ENCODE results near the gene FRMPD2. TPM values are rescaled to one million over a fixed set of nuclear protein-coding genes. Genes with fewer than 3 reads are reported as not detected.

Gene FRMPD2
- total RNA-seq, 5 donors from 2014 or later (not counting 1 experiment from before 2014, with no cell fraction given): 0.43 TPM; not detected in 4

DNA sequence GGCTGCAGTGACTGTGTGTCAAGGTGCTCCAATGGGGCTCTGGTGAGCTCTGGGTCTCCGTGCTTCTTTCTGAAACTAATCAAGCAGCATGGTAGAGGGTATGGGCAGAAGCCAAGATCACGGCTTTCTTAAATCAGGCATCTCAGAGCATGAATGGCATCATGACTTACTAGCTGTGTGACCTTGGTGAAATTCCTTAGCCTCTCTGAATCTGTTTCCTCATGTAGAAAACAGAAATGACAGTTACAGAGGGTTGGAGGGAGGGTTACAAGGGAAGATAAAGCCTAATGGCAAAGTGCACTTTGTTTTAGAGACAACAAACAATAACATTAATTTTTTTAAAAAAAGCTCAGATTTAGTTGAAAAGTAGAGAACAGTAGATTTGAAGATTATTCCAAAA lies 34.9 kb downstream of the FRMPD2 start:
- H3K4me1 Mint-ChIP-seq: no peaks in the 10 kb centered on the region
- H3K4me3 Mint-ChIP-seq: no peak overlapping the region
- no peaks in the 10 kb centered on the region for H3K36me3 ChIP-seq (ENCODE audit: control insufficient read depth in 2 of 2, extremely low read depth in 1 of 2, insufficient read depth in 1 of 2, low read length in 1 of 2)
- peaks cover 0 to 4% of the 10 kb centered on the region in 2 donors for H3K27me3 Mint-ChIP-seq
- H3K27ac ChIP-seq (ENCODE audit: low read length): no peak overlapping the region
- H3K27me3 ChIP-seq (replicated peaks in 1 of 2; ENCODE audit: control insufficient read depth in 2 of 2, extremely low read depth in 1 of 2, insufficient read depth in 2 of 2, low read length in 1 of 2): peaks cover 0 to 4% of the 10 kb centered on the region in 2 experiments
- no peaks in the 10 kb centered on the region for H3K4me1 ChIP-seq (ENCODE audit: control insufficient read depth in 1 of 2, extremely low read depth in 1 of 2, insufficient read depth in 2 of 2, low read length in 2 of 2)
- H3K4me3 ChIP-seq (ENCODE audit: control insufficient read depth in 1 of 2, extremely low read depth in 1 of 2, low read length in 1 of 2): no peak overlapping the region
- no peak for DNase-seq
- H3K36me3 Mint-ChIP-seq: no peaks in the 10 kb centered on the region
- no peaks in the 10 kb centered on the region for H3K9me3 Mint-ChIP-seq
- no peaks in the 10 kb centered on the region for H3K9me3 ChIP-seq
- WGBS (ENCODE audit: insufficient coverage): 40% methylated on average over 1 of the region's 2 CpGs
- CTCF ChIA-PET: no interaction called here
- no peak overlapping the region for H3K27ac Mint-ChIP-seq
- no peak for ATAC-seq (replicated peaks in 1 of 4)
- POLR2A ChIA-PET: no interaction called here

DNA sequence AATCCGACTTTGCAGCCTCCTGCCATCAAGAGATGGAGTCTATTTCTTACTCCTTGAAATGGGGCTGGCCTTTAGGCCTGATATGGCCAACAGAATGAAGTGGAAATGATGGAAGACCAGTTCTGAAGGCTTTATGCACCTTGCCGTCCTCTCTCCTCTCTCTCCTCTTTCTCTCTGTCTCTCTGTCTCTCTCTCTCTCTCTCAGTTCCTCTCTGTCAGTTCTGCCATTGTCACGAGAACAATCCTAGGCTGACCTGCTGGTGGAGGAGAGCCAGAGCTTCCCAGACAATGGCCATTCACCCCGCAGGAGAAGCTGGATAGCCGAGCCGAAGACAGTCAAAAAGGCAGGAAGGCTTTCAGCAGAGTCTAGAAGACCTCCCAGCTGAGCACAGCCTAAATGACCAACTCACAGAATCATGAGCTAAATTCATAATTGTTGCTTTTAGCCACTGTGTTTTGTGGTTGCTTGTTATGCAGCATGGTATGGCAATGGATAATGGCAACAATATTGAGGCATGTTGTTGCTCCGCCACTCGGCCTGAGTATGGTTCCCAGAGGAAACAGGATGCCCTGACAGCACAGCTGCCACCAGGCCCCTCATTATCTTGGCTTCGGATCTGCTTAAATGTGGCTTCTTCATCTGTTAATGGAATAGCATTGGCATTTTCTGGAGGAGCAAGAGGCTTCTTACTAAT lies 35.5 kb downstream of the FRMPD2 start:
- ChIA-PET CTCF (no interaction called here), POLR2A (no interaction called here)
- Mint-ChIP-seq H3K27me3 (peaks cover 0 to 4% of the 10 kb centered on the region in 2 donors), H3K4me1 (no peaks in the 10 kb centered on the region), H3K9me3 (no peaks in the 10 kb centered on the region), H3K4me3 (no peak overlapping the region), H3K27ac (no peak overlapping the region), H3K36me3 (no peaks in the 10 kb centered on the region)
- ATAC-seq (replicated peaks in 1 of 4) (no peak), DNase-seq (no peak)
- H3K27me3 ChIP-seq (replicated peaks in 1 of 2; ENCODE audit: control insufficient read depth in 2 of 2, extremely low read depth in 1 of 2, insufficient read depth in 2 of 2, low read length in 1 of 2): peaks cover 0 to 4% of the 10 kb centered on the region in 2 experiments
- WGBS (ENCODE audit: insufficient coverage): 83% methylated on average over 5 of the region's 9 CpGs
- H3K4me1 ChIP-seq (ENCODE audit: control insufficient read depth in 1 of 2, extremely low read depth in 1 of 2, insufficient read depth in 2 of 2, low read length in 2 of 2): no peaks in the 10 kb centered on the region
- H3K9me3 ChIP-seq: no peaks in the 10 kb centered on the region
- H3K36me3 ChIP-seq (ENCODE audit: control insufficient read depth in 2 of 2, extremely low read depth in 1 of 2, insufficient read depth in 1 of 2, low read length in 1 of 2): no peaks in the 10 kb centered on the region
- no peak overlapping the region for H3K27ac ChIP-seq (ENCODE audit: low read length)
- no peak overlapping the region for H3K4me3 ChIP-seq (ENCODE audit: control insufficient read depth in 1 of 2, extremely low read depth in 1 of 2, low read length in 1 of 2)

DNA sequence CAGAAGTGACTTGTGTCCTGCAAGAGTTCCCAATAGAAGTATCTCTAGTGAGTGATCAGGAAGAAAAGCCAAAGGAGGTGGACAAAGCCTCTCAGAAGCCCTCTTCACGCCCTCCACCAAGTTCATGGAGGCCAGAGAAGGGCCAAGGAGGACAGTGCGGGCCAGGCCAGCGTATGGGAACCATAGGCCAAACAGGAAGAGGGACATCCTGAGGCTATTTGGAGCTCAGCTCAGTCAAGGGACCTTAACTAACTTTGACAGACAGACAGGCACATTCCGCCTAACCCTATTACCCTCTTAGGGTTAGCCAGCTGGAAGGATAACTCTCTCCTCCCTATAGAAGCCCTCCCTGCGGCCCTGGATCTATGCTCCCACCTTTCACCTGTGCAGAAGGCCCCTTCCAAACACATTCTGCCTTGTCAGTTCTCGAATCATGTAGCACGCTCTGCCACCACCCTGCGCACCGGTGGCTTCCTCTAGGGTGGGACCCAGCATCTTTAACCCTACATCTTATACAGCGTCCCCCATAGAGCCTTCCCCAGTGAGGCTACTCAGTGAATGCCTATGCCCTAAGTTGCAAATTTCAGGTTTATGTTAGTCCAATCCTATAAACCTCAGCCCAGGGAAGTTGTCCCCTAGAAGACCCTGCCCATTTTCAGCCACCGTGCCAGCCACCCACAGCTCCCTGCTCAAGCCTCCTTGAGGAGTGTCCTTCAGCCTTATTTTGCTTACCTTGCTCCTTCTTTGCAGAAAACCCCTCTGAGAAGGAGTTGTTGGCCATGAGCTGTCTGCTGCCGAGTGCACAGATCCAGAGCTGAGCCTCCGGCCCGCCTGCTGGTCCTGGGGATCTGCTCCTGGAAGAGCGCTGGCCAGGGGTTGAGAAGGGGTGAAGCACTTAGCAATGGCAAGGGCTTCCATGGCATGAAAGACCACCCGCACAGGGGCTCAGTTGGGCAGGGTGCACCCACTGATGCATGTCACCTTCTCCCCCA lies 36.9 kb downstream of the FRMPD2 start:
- Histone ChIP-seq H3K27me3 (replicated peaks in 1 of 2; ENCODE audit: control insufficient read depth in 2 of 2, extremely low read depth in 1 of 2, insufficient read depth in 2 of 2, low read length in 1 of 2) (peaks cover 0 to 6% of the 10 kb centered on the region in 2 experiments), H3K27ac (ENCODE audit: low read length) (no peak overlapping the region), H3K36me3 (ENCODE audit: control insufficient read depth in 2 of 2, extremely low read depth in 1 of 2, insufficient read depth in 1 of 2, low read length in 1 of 2) (no peaks in the 10 kb centered on the region), H3K4me3 (ENCODE audit: control insufficient read depth in 1 of 2, extremely low read depth in 1 of 2, low read length in 1 of 2) (no peak overlapping the region), H3K4me1 (ENCODE audit: control insufficient read depth in 1 of 2, extremely low read depth in 1 of 2, insufficient read depth in 2 of 2, low read length in 2 of 2) (no peaks in the 10 kb centered on the region), H3K9me3 (no peaks in the 10 kb centered on the region)
- Mint-ChIP-seq H3K36me3 (no peaks in the 10 kb centered on the region), H3K9me3 (no peaks in the 10 kb centered on the region), H3K27me3 (peaks cover 0 to 4% of the 10 kb centered on the region in 2 donors), H3K4me3 (no peak overlapping the region), H3K4me1 (no peaks in the 10 kb centered on the region), H3K27ac (no peak overlapping the region)
- no peak for ATAC-seq (replicated peaks in 1 of 4)
- WGBS (ENCODE audit: insufficient coverage): 84% methylated on average over 11 of the region's 16 CpGs
- POLR2A ChIA-PET: no interaction called here
- CTCF ChIA-PET: interaction anchor here in 1 of 2 donors (0.5 kb wide), 1 partner anchor 370 kb away, joined by 4 read pairs; no protein-coding TSS in a partner anchor
- no peak for DNase-seq

DNA sequence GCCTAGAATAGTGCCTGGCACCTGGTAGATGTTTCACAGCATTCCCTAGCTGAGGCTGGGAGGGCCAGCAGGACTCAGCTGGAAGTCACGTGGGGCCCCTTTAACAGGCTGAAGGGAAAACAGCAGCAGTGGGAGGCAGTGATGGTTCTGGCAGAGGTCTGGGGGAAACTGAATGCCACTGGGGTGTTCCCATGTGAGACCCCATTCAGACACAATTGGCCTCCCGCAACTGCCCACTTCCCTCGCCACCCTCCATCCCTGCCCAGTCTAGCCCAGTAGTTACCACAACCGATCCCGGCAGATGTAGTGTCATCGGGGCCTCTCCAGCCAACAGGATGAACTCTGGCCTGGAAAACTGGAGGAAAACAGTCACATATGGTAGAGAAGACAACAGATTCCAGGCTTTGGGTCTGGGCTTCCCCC lies 38.3 kb downstream of the FRMPD2 start:
- CTCF ChIA-PET: no interaction called here
- 94% methylated on average over 5 of the region's 6 CpGs for WGBS (ENCODE audit: insufficient coverage)
- H3K4me3 ChIP-seq (ENCODE audit: control insufficient read depth in 1 of 2, extremely low read depth in 1 of 2, low read length in 1 of 2): no peak overlapping the region
- H3K36me3 ChIP-seq (ENCODE audit: control insufficient read depth in 2 of 2, extremely low read depth in 1 of 2, insufficient read depth in 1 of 2, low read length in 1 of 2): no peaks in the 10 kb centered on the region
- POLR2A ChIA-PET: interaction anchor here in 1 of 2 donors (0.6 kb wide), 1 partner anchor 24 kb away, joined by 5 read pairs; no protein-coding TSS in a partner anchor
- no peak overlapping the region for H3K4me3 Mint-ChIP-seq
- H3K9me3 Mint-ChIP-seq: no peaks in the 10 kb centered on the region
- peaks cover 0 to 9% of the 10 kb centered on the region in 2 experiments for H3K27me3 ChIP-seq (replicated peaks in 1 of 2; ENCODE audit: control insufficient read depth in 2 of 2, extremely low read depth in 1 of 2, insufficient read depth in 2 of 2, low read length in 1 of 2)
- ATAC-seq (replicated peaks in 1 of 4): no peak
- H3K36me3 Mint-ChIP-seq: no peaks in the 10 kb centered on the region
- DNase-seq: no peak
- no peak overlapping the region for H3K27ac Mint-ChIP-seq
- no peak overlapping the region for H3K27ac ChIP-seq (ENCODE audit: low read length)
- H3K27me3 Mint-ChIP-seq: peaks cover 4 to 5% of the 10 kb centered on the region in 2 donors
- H3K4me1 Mint-ChIP-seq: no peaks in the 10 kb centered on the region
- H3K4me1 ChIP-seq (ENCODE audit: control insufficient read depth in 1 of 2, extremely low read depth in 1 of 2, insufficient read depth in 2 of 2, low read length in 2 of 2): no peaks in the 10 kb centered on the region
- no peaks in the 10 kb centered on the region for H3K9me3 ChIP-seq

DNA sequence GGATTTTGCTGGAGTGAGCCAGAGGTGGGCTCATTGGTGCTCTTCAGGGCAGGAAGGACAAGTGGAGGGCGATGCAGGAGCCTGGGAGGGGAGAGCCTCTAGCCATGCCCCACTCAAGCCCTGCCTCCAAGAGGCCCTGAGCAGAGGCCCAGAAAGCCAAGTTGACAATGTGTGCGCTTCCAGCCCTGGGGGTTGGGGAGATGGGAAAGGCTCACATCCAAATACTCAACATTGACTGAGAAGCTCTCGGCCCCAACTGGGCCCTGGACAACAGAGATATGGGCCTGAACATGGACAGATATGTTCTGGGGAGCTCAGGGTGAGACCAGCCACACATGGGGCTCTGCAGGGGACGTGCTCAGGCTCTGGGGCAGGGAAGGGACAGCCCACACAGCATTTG lies 39.0 kb downstream of the FRMPD2 start:
- H3K4me1 Mint-ChIP-seq: no peaks in the 10 kb centered on the region
- Histone ChIP-seq H3K27ac (ENCODE audit: low read length) (no peak overlapping the region), H3K4me3 (ENCODE audit: control insufficient read depth in 1 of 2, extremely low read depth in 1 of 2, low read length in 1 of 2) (no peak overlapping the region), H3K9me3 (no peaks in the 10 kb centered on the region), H3K27me3 (replicated peaks in 1 of 2; ENCODE audit: control insufficient read depth in 2 of 2, extremely low read depth in 1 of 2, insufficient read depth in 2 of 2, low read length in 1 of 2) (peaks cover 0 to 9% of the 10 kb centered on the region in 2 experiments), H3K4me1 (ENCODE audit: control insufficient read depth in 1 of 2, extremely low read depth in 1 of 2, insufficient read depth in 2 of 2, low read length in 2 of 2) (no peaks in the 10 kb centered on the region), H3K36me3 (ENCODE audit: control insufficient read depth in 2 of 2, extremely low read depth in 1 of 2, insufficient read depth in 1 of 2, low read length in 1 of 2) (no peaks in the 10 kb centered on the region)
- no peaks in the 10 kb centered on the region for H3K36me3 Mint-ChIP-seq
- no peak overlapping the region for H3K27ac Mint-ChIP-seq
- H3K9me3 Mint-ChIP-seq: no peaks in the 10 kb centered on the region
- ChIA-PET CTCF (no interaction called here), POLR2A (no interaction called here)
- ATAC-seq (replicated peaks in 1 of 4) (no peak), DNase-seq (no peak)
- H3K4me3 Mint-ChIP-seq: no peak overlapping the region
- 38% methylated on average over 2 of the region's 4 CpGs for whole genome bisulfite sequencing (ENCODE audit: insufficient coverage)
- peaks cover 4 to 5% of the 10 kb centered on the region in 2 donors for H3K27me3 Mint-ChIP-seq

DNA sequence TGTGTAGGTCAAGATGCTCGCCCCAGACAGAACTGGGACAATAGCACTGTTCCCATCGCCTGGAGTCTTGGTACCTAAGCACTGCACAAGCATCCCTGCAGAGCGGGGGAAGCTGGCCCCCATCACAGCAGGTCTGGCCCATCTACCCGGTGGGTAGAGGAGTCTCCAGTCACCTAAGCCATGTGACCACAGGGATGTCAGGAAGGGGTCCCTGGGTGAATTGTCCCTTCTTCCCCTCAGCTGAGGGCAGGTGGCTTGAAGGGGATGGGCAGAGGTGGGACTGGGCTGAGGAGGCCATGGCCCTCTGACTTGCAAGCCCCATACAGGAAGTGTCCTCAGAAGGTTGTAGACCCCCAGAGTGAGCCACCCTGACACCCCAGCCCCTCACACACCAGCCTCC lies 39.7 kb downstream of the FRMPD2 start:
- Mint-ChIP-seq H3K4me3 (no peak overlapping the region), H3K9me3 (no peaks in the 10 kb centered on the region), H3K4me1 (no peaks in the 10 kb centered on the region), H3K36me3 (no peaks in the 10 kb centered on the region), H3K27ac (no peak overlapping the region), H3K27me3 (peaks cover 4 to 5% of the 10 kb centered on the region in 2 donors)
- no peak for DNase-seq
- WGBS (ENCODE audit: insufficient coverage): 78% methylated on average over 3 of the region's 4 CpGs
- Histone ChIP-seq H3K27me3 (replicated peaks in 1 of 2; ENCODE audit: control insufficient read depth in 2 of 2, extremely low read depth in 1 of 2, insufficient read depth in 2 of 2, low read length in 1 of 2) (peaks cover 0 to 9% of the 10 kb centered on the region in 2 experiments), H3K4me3 (ENCODE audit: control insufficient read depth in 1 of 2, extremely low read depth in 1 of 2, low read length in 1 of 2) (no peak overlapping the region), H3K27ac (ENCODE audit: low read length) (no peak overlapping the region), H3K36me3 (ENCODE audit: control insufficient read depth in 2 of 2, extremely low read depth in 1 of 2, insufficient read depth in 1 of 2, low read length in 1 of 2) (no peaks in the 10 kb centered on the region), H3K9me3 (no peaks in the 10 kb centered on the region), H3K4me1 (ENCODE audit: control insufficient read depth in 1 of 2, extremely low read depth in 1 of 2, insufficient read depth in 2 of 2, low read length in 2 of 2) (no peaks in the 10 kb centered on the region)
- no peak for ATAC-seq (replicated peaks in 1 of 4)
- CTCF ChIA-PET: no interaction called here
- POLR2A ChIA-PET: no interaction called here
